GM18499 (cell line): Measurements from ENCODE around the gene RAB3GAP1.

ENCODE experiments used
- ATAC-seq: cut with Tn5 transposase; IDR thresholded peaks from one replicate; pipeline ENCODE4 v1.9.1; 2021; ENCODE audit warnings: moderate number of reproducible peaks; ENCODE audit not compliant: insufficient read depth, unreplicated experiment

The RAB3GAP1 gene

DNA sequence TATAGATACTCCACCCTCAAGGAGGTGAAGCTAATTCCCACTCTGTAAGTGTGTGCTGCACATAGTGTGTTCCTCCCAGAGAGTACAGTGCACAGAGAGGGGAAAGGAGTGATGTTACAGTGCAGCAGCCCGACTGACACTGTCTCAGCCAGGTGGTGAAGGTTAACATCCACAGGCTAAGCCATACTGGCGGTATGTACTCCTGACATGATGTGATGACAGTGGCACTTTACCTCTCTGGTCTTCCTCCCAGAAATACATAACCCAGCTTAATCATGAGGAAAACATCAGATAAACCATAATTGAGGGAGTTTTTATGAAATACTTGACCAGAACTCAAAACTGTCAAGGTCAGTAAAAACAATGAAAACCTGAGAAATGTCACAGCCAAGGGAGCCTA, 107.1 kb downstream of the RAB3GAP1 start:
- no peak for ATAC-seq

DNA sequence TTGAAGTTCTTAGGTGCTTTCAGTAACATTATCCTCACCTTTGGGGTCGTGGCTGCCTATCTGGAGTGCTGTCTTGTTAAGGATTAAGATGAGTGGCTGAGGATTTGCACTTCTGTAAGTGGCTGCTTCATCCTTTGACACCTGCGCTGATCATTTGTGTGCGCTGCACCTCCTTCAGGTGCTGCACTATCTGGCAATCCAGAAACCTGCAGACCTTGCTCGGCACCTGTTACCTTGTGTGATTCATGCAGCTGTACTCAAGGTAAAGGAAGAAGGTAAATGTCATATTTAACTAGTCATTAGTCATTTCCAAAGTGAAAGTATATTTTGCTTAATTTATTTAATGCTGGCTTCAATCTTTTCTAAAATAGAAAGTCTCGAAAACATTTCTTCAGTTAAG, 110.3 kb downstream of the RAB3GAP1 start:
- no peak for ATAC-seq

GRCh38 chr2:135162786-135163185, 110.7 kb downstream of the RAB3GAP1 start:
- ATAC-seq = no peak

GRCh38 chr2:135163306-135163705, 111.2 kb downstream of the RAB3GAP1 start:
- ATAC-seq = no peak

- no peak for ATAC-seq
Observed at GRCh38 chr2:135163901-135164300, 111.8 kb downstream of the RAB3GAP1 start.

- ATAC-seq = no peak
Observed at GRCh38 chr2:135164431-135164830, 112.3 kb downstream of the RAB3GAP1 start.

GRCh38 chr2:135167273-135167672, 115.2 kb downstream of the RAB3GAP1 start:
- ATAC-seq = no peak

GRCh38 chr2:135168204-135168856, 116.2 kb downstream of the RAB3GAP1 start:
- no peak for ATAC-seq

DNA sequence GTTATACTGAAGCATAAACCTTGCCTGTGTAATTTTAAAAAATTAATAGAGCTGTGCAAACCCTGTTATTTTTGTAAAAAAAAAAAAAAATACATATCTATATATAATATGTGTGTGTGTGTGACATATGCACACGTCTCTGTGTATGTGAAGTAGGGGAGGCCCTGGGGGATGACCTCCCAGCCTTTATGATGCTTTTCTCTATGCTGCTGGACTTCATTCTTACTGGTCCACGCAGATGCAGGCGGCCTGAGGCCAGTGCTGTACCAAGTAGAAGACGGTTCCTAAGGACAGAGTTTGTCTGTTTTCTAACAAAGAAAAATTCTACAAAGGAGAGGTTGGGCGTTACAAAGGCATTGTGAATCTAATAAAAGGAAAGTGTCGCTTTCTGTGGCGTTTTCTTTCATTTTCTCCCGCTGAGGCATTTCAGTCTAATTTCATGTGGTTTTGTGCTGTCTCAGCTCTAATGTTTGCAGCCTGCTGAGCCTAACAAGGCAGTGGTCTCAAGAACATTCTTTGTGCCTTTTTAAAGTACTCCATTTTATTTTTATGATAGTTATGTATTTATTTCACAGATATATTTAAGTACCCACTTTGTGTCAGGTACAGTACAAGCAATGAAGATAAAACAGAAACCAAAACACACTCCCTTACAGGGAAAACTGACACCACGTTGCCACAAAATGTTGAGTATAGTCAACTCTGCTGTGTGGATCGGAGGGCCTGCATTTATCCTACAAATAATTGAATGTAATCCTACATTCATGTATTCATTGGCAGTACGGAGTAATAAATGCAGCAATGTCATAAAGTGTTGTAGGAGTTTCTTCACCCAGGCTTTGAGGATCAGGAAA, 118.0 kb downstream of the RAB3GAP1 start:
- no peak for ATAC-seq

DNA sequence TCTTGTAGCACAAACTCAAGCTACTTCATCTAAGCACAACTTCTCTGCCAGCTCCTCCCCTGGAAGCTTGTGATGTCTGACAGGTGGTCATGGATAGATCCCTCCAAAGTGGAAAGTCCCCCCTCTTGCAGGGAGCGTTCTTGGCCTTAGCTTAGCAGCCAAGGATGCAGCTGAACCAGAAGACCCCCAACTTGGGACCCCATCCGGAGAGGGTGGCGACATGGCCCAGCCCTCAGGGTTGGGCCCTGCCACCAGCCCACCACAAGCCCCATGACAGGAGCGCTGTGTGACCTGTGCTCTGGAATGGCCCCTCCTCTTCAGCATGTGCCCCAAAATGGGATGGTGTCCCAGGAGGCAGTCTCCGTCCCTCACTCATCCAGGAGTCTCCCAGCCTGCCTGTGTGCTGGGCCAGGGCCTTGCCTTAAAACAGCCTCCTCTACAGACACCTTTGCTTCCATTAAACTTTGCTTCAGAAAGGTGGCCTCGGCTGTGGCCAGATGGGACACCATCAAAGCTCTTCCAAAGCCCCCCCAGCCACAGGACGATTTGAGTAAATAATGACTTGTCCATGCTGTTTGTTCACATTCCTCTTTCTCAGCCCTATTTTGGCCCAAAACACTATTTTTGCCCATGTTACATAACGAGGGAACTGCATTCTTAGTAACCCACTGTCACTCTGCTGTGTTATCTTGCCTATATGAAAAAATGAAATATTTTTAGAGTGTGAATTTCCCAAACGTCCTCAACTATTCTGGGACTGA, 122.1 kb downstream of the RAB3GAP1 start:
- no peak for ATAC-seq

GRCh38 chr2:135174810-135175093, 122.7 kb downstream of the RAB3GAP1 start:
- no peak for ATAC-seq

GRCh38 chr2:135175177-135175576, 123.1 kb downstream of the RAB3GAP1 start:
- no peak for ATAC-seq

DNA sequence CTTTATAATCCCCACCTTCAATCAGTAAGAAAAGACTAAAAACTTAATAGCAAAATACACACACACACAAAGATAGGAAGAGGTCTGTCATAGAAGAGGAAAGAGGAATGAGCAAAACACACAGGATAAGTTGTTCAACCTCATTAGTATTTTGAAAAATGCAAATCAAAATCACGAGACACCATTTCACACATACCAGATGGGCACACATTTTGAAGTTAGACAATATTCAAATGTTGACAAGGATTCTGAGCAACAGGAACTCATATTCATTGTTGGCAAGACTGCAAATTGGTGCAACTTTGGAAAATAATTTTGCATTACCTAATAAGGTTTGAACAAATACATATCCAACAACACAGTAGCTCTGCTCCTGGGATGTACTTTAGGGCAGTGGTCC, 127.6 kb downstream of the RAB3GAP1 start:
- ATAC-seq = no peak

GRCh38 chr2:135182190-135182589, 130.1 kb downstream of the RAB3GAP1 start:
- no peak for ATAC-seq

- no peak for ATAC-seq
Observed at GRCh38 chr2:135182601-135183000, 130.5 kb downstream of the RAB3GAP1 start.

GRCh38 chr2:135183822-135184221, 131.7 kb downstream of the RAB3GAP1 start:
- no peak for ATAC-seq

DNA sequence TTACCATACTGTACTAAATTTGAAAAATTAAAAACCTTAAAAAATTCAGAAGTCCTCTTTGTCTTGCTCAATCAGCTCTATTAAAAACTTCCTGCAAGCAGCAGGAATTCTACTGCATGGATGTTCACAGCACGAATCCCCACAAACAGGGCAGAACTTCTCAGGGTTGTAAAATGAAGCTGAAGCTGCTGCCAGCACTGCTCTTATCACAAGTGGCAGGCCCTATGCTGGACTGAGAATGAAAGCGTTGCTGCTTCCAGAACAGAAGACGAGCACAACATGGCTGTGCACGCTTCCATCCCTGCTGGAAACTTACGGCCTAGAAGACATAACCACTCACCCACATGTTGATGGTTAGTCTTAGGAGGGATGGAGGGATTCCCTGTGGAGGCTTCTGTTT, 134.0 kb downstream of the RAB3GAP1 start:
- no peak for ATAC-seq

DNA sequence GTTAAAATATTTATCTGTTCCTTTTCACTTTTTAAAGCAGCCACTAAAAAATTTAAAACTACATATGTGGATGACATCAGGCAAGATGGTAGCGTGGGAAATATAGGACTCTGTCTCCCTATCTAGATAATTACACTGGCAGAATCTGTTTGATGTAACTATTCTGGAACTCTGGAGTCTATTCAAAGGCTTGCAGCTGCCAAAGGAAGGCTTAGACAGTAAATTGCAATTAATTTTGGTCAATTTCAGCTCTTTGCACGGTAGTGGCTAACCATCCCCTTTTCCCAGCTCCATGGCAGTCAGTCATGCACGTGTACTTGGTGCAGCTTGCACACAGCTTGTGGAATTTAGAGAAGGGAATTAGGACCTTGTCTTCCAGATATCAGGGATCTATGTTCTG, 135.2 kb downstream of the RAB3GAP1 start:
- no peak for ATAC-seq

DNA sequence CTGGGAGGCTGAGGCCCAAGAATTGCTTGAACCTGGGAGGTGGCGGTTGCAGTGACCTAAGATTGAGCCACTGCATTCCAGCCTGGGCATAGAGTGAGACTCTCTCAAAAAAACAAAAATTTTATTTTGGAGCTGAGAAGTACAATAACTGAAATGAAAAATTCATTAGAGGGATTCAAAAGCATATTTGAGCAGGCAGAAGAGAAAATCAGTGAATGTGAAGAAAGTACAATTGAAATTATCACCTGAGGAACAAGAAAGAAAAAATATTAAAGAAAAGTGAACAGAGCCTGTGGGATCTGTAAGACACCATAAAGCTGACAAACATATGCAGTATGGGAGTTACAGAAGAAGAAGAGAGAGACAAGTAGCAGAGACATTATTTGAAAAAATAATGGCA, 137.1 kb downstream of the RAB3GAP1 start:
- no peak for ATAC-seq

DNA sequence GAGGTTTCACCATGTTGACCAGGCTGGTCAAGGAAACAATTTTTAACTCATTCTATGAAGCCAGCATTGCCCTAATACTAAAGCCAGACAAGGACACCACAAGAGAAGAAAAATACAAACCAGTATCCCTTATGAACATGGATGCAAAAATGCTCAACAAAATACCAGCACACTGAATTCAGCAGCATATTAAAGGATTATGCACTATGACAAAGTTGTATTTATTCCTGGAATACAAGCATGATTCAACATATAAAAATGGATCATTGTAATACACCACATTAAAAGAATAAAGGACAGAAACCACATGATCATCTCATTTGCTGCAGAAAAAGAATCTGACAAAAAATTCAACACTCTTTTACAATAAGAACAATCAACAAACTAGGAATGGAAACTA, 138.7 kb downstream of the RAB3GAP1 start:
- ATAC-seq = no peak

- no peak for ATAC-seq
Observed at GRCh38 chr2:135198481-135198880, 146.4 kb downstream of the RAB3GAP1 start.
